Activated CD4-positive, alpha-beta T cell treated with anti-CD3 and anti-CD28 coated beads for 4 hours (primary cell): Measurements from ENCODE around the gene TTC39C.
A peak's percentile ranks its signal among the peaks of the same experiment; 100 is the strongest.
"Not testable (repeated sequence)": the region's sequence is repeated elsewhere in the genome, so short reads cannot be mapped to it uniquely, and the experiment has no call there.

Source experiments
- DNase-seq, 2 donors: peaks; one replicate each; pipeline ENCODE4 v3.0.0-alpha.2; 2020

Gene TTC39C

GRCh38 chr18:24018299-24018886, 3.8 kb downstream of the TTC39C start:
- no peak for DNase-seq

GRCh38 chr18:24019641-24020331, 5.2 kb downstream of the TTC39C start:
- peak; percentile 60 to 68 for DNase-seq

GRCh38 chr18:24021505-24021904, 7.0 kb downstream of the TTC39C start:
- DNase-seq, result no peak

GRCh38 chr18:24022161-24022560, 7.6 kb downstream of the TTC39C start:
- DNase-seq, result no peak

GRCh38 chr18:24023185-24023814, 8.7 kb downstream of the TTC39C start:
- no peak for DNase-seq

GRCh38 chr18:24024425-24024824, 9.9 kb downstream of the TTC39C start:
- DNase-seq, result no peak

GRCh38 chr18:24026457-24026856, 11.9 kb downstream of the TTC39C start:
- DNase-seq, result no peak

- no peak for DNase-seq
Observed at GRCh38 chr18:24027156-24027827, 12.7 kb downstream of the TTC39C start.

- not testable (repeated sequence) for DNase-seq
Observed at GRCh38 chr18:24028946-24029345, 14.4 kb downstream of the TTC39C start.

GRCh38 chr18:24031318-24031717, 16.8 kb downstream of the TTC39C start:
- no peak for DNase-seq

- DNase-seq, result no peak
Observed at GRCh38 chr18:24031916-24032315, 17.4 kb downstream of the TTC39C start.

- DNase-seq, result no peak
Observed at GRCh38 chr18:24033641-24034412, 19.3 kb downstream of the TTC39C start.

GRCh38 chr18:24035316-24035715, 20.8 kb downstream of the TTC39C start:
- no peak for DNase-seq

GRCh38 chr18:24039671-24040070, 25.1 kb downstream of the TTC39C start:
- no peak for DNase-seq

- no peak for DNase-seq
Observed at GRCh38 chr18:24041691-24042090, 27.1 kb downstream of the TTC39C start.

GRCh38 chr18:24043403-24043802, 28.8 kb downstream of the TTC39C start:
- DNase-seq, result no peak

- DNase-seq, result no peak
Observed at GRCh38 chr18:24048261-24048660, 33.7 kb downstream of the TTC39C start.

GRCh38 chr18:24049142-24049541, 34.6 kb downstream of the TTC39C start:
- DNase-seq, result no peak

- DNase-seq, result no peak
Observed at GRCh38 chr18:24051031-24051947, 36.7 kb downstream of the TTC39C start.

- no peak for DNase-seq
Observed at GRCh38 chr18:24052053-24052452, 37.5 kb downstream of the TTC39C start.

- DNase-seq, result no peak
Observed at GRCh38 chr18:24053211-24053610, 38.7 kb downstream of the TTC39C start.

GRCh38 chr18:24054130-24054529, 39.6 kb downstream of the TTC39C start:
- DNase-seq, result no peak
